CD4-positive, alpha-beta T cell treated with Interleukin-1 beta for 1 hour (primary cell): ENCODE measurements around the gene ZNF593.

ENCODE experiments used
- DNase-seq, 2 donors: peaks; one replicate each; pipeline ENCODE4 v3.0.0-alpha.2; 2020 to 2022

The ZNF593 gene

GRCh38 chr1:26169669-26170471 lies at the start of gene ZNF593:
Gene ZNF593, plus strand, starts transcription at chr1:26169908. Its CDS starts 76 bp downstream, at chr1:26169984.
- DNase-seq, result peak; percentile 91

- DNase-seq, result no peak
Observed at GRCh38 chr1:26121854-26122773, 47.6 kb upstream of the ZNF593 start.

- DNase-seq, result peak in 1 of 2 donors; percentile 24
Observed at GRCh38 chr1:26122988-26123973, 46.4 kb upstream of the ZNF593 start.

GRCh38 chr1:26124418-26125331 lies 45.0 kb upstream of the ZNF593 start:
- no peak for DNase-seq

GRCh38 chr1:26125382-26125781 lies 44.3 kb upstream of the ZNF593 start:
- DNase-seq, result no peak

GRCh38 chr1:26125946-26126320 lies 43.8 kb upstream of the ZNF593 start:
- no peak for DNase-seq

- peak; percentile 68 to 87 for DNase-seq
Observed at GRCh38 chr1:26126321-26127084, 43.2 kb upstream of the ZNF593 start.

- no peak for DNase-seq
Observed at GRCh38 chr1:26127235-26128163, 42.2 kb upstream of the ZNF593 start.

GRCh38 chr1:26129778-26130177 lies 39.9 kb upstream of the ZNF593 start:
- DNase-seq, result no peak

GRCh38 chr1:26130695-26131094 lies 39.0 kb upstream of the ZNF593 start:
- DNase-seq, result no peak

GRCh38 chr1:26132128-26132833 lies 37.4 kb upstream of the ZNF593 start:
- DNase-seq, result no peak

- DNase-seq, result no peak
Observed at GRCh38 chr1:26132834-26133167, 36.9 kb upstream of the ZNF593 start.

- no peak for DNase-seq
Observed at GRCh38 chr1:26134466-26134865, 35.2 kb upstream of the ZNF593 start.

GRCh38 chr1:26138974-26139558 lies 30.6 kb upstream of the ZNF593 start:
- DNase-seq, result no peak

- DNase-seq, result no peak
Observed at GRCh38 chr1:26142159-26142558, 27.5 kb upstream of the ZNF593 start.

- peak; percentile 77 for DNase-seq
Observed at GRCh38 chr1:26145041-26145959, 24.4 kb upstream of the ZNF593 start.

- DNase-seq, result no peak
Observed at GRCh38 chr1:26145960-26146294, 23.8 kb upstream of the ZNF593 start.

- DNase-seq, result no peak
Observed at GRCh38 chr1:26148887-26149286, 20.8 kb upstream of the ZNF593 start.
